Esophagus squamous epithelium (tissue), 5 donors: ENCODE results near the gene STK32C. TPM values are rescaled to one million over a fixed set of nuclear protein-coding genes. Genes with fewer than 3 reads are reported as not detected.

ENCODE experiments used
- DNase-seq: peaks from one replicate; lab custom pipeline; 2025; lab: John Stamatoyannopoulos, UW
- H3K27ac ChIP-seq, 4 donors: fragments of 200-600 bp; sonication (generic); one replicate each; pipeline ENCODE4 v1.5.1; 2016 to 2019; ENCODE audit warnings: mild to moderate bottlenecking in 1 of 4
- H3K27me3 ChIP-seq, 4 donors: fragments of 200-600 bp; sonication (generic); 1 replicate in 3 of 4; 2 replicates in 1 of 4; pipeline versions ENCODE4 v1.5.1 to v1.6.0; 2017 to 2021; ENCODE audit warnings: antibody characterized with exemption in 1 of 4
- H3K36me3 ChIP-seq, 3 donors: fragments of 200-600 bp; sonication (generic); one replicate each; pipeline ENCODE4 v1.5.1; 2016 to 2019
- H3K4me1 ChIP-seq, 3 donors: fragments of 200-600 bp; sonication (generic); one replicate each; pipeline ENCODE4 v1.5.1; 2017 to 2019
- H3K4me3 ChIP-seq, 4 donors: fragments of 200-600 bp; sonication (generic); 1 replicate in 3 of 4; 2 replicates in 1 of 4; pipeline ENCODE4 v1.5.1; 2016 to 2019; ENCODE audit warnings: mild to moderate bottlenecking in 2 of 4, moderate library complexity in 1 of 4
- H3K9me3 ChIP-seq, 3 donors: fragments of 200-600 bp; sonication (generic); one replicate each; pipeline ENCODE4 v1.5.1; 2016 to 2019
- CTCF ChIP-seq, 6 experiments: fragments of 450-650 bp in 4 of 6; fragments of 200-600 bp in 2 of 6; sonication (generic) in 2 of 6; IDR thresholded peaks; one replicate each; pipeline ENCODE4 v1.5.1; 2016 to 2019; ENCODE audit warnings: antibody characterized with exemption in 6 of 6, mild to moderate bottlenecking in 4 of 6, moderate library complexity in 4 of 6
- POLR2A ChIP-seq, 4 donors: fragments of 450-650 bp; IDR thresholded peaks; one replicate each; pipeline ENCODE4 v1.6.1; 2017; ENCODE audit warnings: antibody characterized with exemption in 4 of 4, mild to moderate bottlenecking in 4 of 4, moderate library complexity in 3 of 4
- WGBS, 2 donors: methylation state at CpG; one replicate each; pipeline ENCODE4 v1.1.5; 2018; 5-methylcytosine and 5-hydroxymethylcytosine counted together
- intact Hi-C: fragments of 100-400 bp; cut with DNase I; formaldehyde crosslinking; loops from one replicate; pipeline ENCODE4 v1.15.0; 2022
- total RNA-seq, 4 donors: library from RNA; depleted of rRNA; stranded (reverse); fragments of >200 nt; gene quantifications; one replicate each; pipeline ENCODE4 v1.1.0, GENCODE V29; 2016
- donor health status: DM: yes; HTN: yes; CAD: no.

The STK32C gene
- total RNA-seq, 4 donors from 2014 or later = 2.3 to 5.5 (median 2.6) TPM

DNA sequence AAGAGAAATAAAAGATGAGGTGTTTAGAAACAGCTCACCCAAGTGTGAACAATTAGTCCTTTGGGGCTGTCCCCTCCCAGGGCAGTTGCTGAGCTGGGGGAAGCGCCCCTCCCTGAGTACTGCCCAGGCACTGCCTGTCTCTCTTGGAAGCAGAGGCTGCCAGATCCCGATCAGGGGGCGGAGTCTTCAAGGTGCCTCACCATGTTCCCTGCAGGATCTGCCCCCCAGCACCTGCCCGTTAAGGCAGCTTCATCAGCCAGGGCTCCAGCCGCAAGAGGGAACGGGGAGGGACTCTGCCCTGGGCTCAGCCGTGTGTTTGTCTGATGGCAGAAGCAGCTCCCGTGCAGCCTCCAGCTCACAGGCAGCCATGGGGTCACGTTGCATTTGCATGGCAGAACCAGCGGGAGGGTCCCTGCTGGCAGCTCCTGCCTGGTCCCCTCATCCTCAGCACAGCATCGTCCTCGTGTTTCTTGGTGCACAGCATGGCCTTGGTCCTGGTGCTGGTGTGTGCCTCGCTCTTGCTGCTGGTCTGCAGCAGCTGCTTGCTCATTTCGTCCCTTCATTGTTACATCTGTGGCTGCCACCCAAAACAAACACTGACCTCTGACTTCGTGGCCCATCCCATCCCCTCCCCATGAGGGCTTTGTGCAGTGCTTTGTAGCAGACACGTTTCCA lies 131.7 kb downstream of the STK32C start:
- DNase-seq = no peak
- peaks cover 0 to 74% (median 0%) of the 10 kb centered on the region in 4 donors for H3K27me3 ChIP-seq
- H3K9me3 ChIP-seq = no peaks in the 10 kb centered on the region
- TF ChIP-seq POLR2A (IDR thresholded peaks at IDR 0.05) = no peak
- TF ChIP-seq CTCF (IDR thresholded peaks at IDR 0.05) = no peak
- H3K4me1 ChIP-seq = peaks cover 0 to 10% (median 0%) of the 10 kb centered on the region in 3 donors
- no peaks in the 10 kb centered on the region for H3K36me3 ChIP-seq
- no peak overlapping the region for H3K4me3 ChIP-seq
- 8 to 9% methylated on average over 8 of the region's 16 CpGs for WGBS, 2 donors
- H3K27ac ChIP-seq = no peak overlapping the region
- intact Hi-C loops = no loop called here

DNA sequence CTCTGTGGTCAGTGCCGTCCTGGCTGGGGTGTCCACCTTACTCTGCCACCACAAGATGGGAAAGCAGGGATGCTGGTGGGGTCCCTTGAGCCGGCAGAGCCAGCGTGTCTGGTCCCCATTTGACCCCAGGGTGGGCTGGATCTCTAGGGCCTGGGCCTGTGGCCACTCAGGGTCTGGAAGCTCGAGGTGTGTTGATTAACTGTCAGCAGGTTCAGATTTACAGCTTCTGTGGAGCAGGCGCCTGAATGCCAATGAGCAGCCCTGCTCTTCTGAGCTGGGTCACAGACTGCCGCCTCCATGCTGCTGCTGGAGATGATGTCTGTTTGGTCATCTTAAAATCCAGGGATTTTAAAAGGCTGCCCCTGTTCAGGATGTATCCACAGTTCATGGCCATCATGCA lies 132.3 kb downstream of the STK32C start:
- intact Hi-C loops = no loop called here
- no peak overlapping the region for H3K27ac ChIP-seq
- H3K4me3 ChIP-seq = no peak overlapping the region
- H3K4me1 ChIP-seq = peaks cover 0 to 10% (median 0%) of the 10 kb centered on the region in 3 donors
- H3K36me3 ChIP-seq = no peaks in the 10 kb centered on the region
- H3K27me3 ChIP-seq = peaks cover 0 to 77% (median 0%) of the 10 kb centered on the region in 4 donors
- TF ChIP-seq POLR2A (IDR thresholded peaks at IDR 0.05) (no peak), CTCF (IDR thresholded peaks at IDR 0.05) (no peak)
- no peak for DNase-seq
- 47 to 65% methylated on average over 4 to 5 of the region's 6 CpGs for WGBS, 2 donors
- no peaks in the 10 kb centered on the region for H3K9me3 ChIP-seq

DNA sequence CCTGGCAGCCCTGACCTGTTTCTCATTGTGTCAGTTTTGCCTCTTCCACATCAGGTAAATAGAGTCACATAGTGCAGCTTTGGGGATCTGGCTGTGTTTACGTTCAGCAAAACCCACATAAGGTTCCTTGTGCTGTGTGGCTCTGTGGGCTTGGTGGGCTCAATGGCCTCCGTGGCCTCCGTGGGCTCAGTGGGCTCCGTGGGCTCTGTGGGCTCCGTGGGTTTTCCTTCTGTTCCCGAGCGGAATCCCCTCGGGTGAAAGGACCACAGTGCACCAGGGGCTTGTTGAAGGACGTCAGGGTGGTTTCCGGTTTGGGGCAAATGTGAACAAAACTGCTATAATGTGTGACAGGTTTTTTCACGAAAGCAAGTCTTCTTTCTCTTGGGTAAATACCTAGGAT lies 133.5 kb downstream of the STK32C start:
- peaks cover 0 to 79% (median 0%) of the 10 kb centered on the region in 4 donors for H3K27me3 ChIP-seq
- no peaks in the 10 kb centered on the region for H3K36me3 ChIP-seq
- intact Hi-C loops = no loop called here
- no peak for TF ChIP-seq POLR2A (IDR thresholded peaks at IDR 0.05)
- TF ChIP-seq CTCF (IDR thresholded peaks at IDR 0.05) = no peak
- no peaks in the 10 kb centered on the region for H3K9me3 ChIP-seq
- 80 to 90% methylated on average over 2 to 9 of the region's 11 CpGs for WGBS, 2 donors
- no peak overlapping the region for H3K27ac ChIP-seq
- DNase-seq = no peak
- H3K4me3 ChIP-seq = no peak overlapping the region
- peaks cover 0 to 10% (median 0%) of the 10 kb centered on the region in 3 donors for H3K4me1 ChIP-seq

DNA sequence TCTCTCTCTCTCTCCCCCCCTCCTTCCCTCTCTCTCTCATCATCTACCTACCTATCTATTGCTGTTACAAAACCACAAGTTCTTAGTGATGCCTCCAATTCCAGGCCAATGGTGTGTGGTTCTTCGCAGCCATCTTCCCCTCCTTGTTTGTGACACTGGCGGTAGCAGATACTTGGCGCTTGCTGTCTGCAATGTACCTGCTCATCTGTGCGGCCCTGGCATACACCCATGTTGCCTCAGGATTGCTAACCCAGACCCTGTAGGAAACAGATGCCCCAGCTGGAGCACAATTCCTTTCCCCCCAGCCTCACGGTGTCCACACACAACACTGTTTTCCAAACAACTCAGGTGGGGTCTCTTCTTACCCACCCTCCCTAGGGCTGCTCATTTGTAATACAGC lies 134.6 kb downstream of the STK32C start:
- no peak for TF ChIP-seq POLR2A (IDR thresholded peaks at IDR 0.05)
- TF ChIP-seq CTCF (IDR thresholded peaks at IDR 0.05) = no peak
- H3K4me3 ChIP-seq = no peak overlapping the region
- no peak for DNase-seq
- peaks cover 0 to 10% (median 0%) of the 10 kb centered on the region in 3 donors for H3K4me1 ChIP-seq
- intact Hi-C loops = no loop called here
- 79 to 80% methylated on average over 5 of the region's 5 CpGs for WGBS, 2 donors
- no peak overlapping the region for H3K27ac ChIP-seq
- no peaks in the 10 kb centered on the region for H3K36me3 ChIP-seq
- no peaks in the 10 kb centered on the region for H3K9me3 ChIP-seq
- peaks cover 0 to 78% (median 0%) of the 10 kb centered on the region in 4 donors for H3K27me3 ChIP-seq
